Pancreas (tissue), 10 donors: ENCODE measurements around the gene DDX1. TPM values are rescaled to one million over a fixed set of nuclear protein-coding genes. Genes with fewer than 3 reads are reported as not detected.
A peak's percentile ranks its signal among the peaks of the same experiment; 100 is the strongest.

Experiments used
- ATAC-seq, 4 donors: fragments of 200-7000 bp; cut with Tn5 transposase; one replicate each; pipeline versions ENCODE4 v1.8.0 to v1.9.1; 2020; ENCODE audit warnings: mild to moderate bottlenecking in 4 of 4, moderate library complexity in 4 of 4
- DNase-seq, 6 donors: peaks; one replicate each; pipeline ENCODE4 v3.0.0-alpha.2; 2020
- FAIRE-seq: peaks from 2 replicates; lab custom pipeline; 2012; peaks lifted over from hg19 to GRCh38; lab: Jason Lieb, UNC
- H3K27ac ChIP-seq, 4 donors: fragments of 200-600 bp; sonication (generic); 1 replicate in 3 of 4; 2 replicates in 1 of 4; pipeline versions ENCODE4 v1.5.0 to v1.8.0; 2020
- H3K27me3 ChIP-seq, 4 donors: fragments of 200-600 bp; one replicate each; pipeline ENCODE4 v1.8.0; 2021
- H3K36me3 ChIP-seq, 3 donors: fragments of 200-600 bp; sonication (generic) in 1 of 3; one replicate each; pipeline versions ENCODE4 v1.5.0 to v1.8.0; 2020 to 2021
- H3K4me1 ChIP-seq, 3 donors: fragments of 200-600 bp; one replicate each; pipeline ENCODE4 v1.8.0; 2021
- H3K4me3 ChIP-seq, 4 donors: fragments of 200-600 bp; sonication (generic) in 2 of 4; one replicate each; pipeline versions ENCODE4 v1.5.0 to v1.8.0; 2020 to 2021
- H3K9me3 ChIP-seq, 4 donors: fragments of 200-600 bp; one replicate each; pipeline ENCODE4 v1.8.0; 2021
- CTCF ChIP-seq, 4 donors: fragments of 200-600 bp; sonication (generic) in 3 of 4; IDR thresholded peaks; one replicate each; pipeline versions ENCODE4 v1.5.0 to v1.8.0; 2021; ENCODE audit warnings: antibody characterized with exemption in 4 of 4
- WGBS, 2 donors: extraction: QIAGEN DNeasy Blood & Tissue Kit; methylation state at CpG; one replicate each; pipeline ENCODE4 v1.1.7; 2013; 5-methylcytosine and 5-hydroxymethylcytosine counted together
- intact Hi-C, 3 donors: fragments of 100-400 bp; cut with DNase I; formaldehyde crosslinking; loops; one replicate each; pipeline versions ENCODE4 v1.11.1 to v1.14.2; 2022
- polyA plus RNA-seq, 2 donors: library from polyadenylated mRNA; stranded (reverse); fragments of 200-250 nt; gene quantifications; one replicate each; pipeline ENCODE4 v1.2.3, GENCODE V29; 2013
- total RNA-seq, 6 donors: library from RNA; stranded (reverse); fragmentation: NEBNext Ultra II Directional in 4 of 6; extraction: Animal tissue kit (Norgen Biotek cat#: 25700) in 4 of 6; gene quantifications; one replicate each; pipeline versions ENCODE4 v1.2.1 to v1.2.4, GENCODE V29; 2021 to 2023
- donor health status: healthy with polysubstance abuse.
- donor health status: DM: no; HTN: no; CAD: no; lungs with moderate emphysema.
- donor health status: DM: no; HTN: no; CAD: no.
- donor health status: control.
- donor health status: control.
- donor health status: Bipolar disorder and iron deficiency.
- donor health status: DM: yes; HTN: yes; CAD: no.
- donor health status: DM: no; HTN: no; CAD: no.
- donor health status: DM: no; HTN: no; CAD: no.
- donor health status: DM: yes; HTN: yes; CAD: no.

The DDX1 gene
- total and polyA plus RNA-seq, 8 donors = 25.5 to 55.1 (median 43.1) TPM

- H3K36me3 ChIP-seq = peaks cover 0 to 37% (median 19%) of the 10 kb centered on the region in 3 donors
- 75 to 84% methylated on average over 6 of the region's 6 CpGs for WGBS, 2 donors
- ATAC-seq = peak in 2 of 4 donors; percentile 48 to 60
- peak overlapping the region in 1 of 4 donors; percentile 2 for H3K27ac ChIP-seq
- no peaks in the 10 kb centered on the region for H3K27me3 ChIP-seq
- TF ChIP-seq CTCF (IDR thresholded peaks at IDR 0.05) = no peak
- H3K4me1 ChIP-seq = peaks cover 0 to 6% (median 0%) of the 10 kb centered on the region in 3 donors
- H3K9me3 ChIP-seq = no peaks in the 10 kb centered on the region
- intact Hi-C loops = no loop called here
- H3K4me3 ChIP-seq = no peak overlapping the region
- FAIRE-seq = no peak
- DNase-seq = no peak
Measured at GRCh38 chr2:15614545-15615300, 23.1 kb downstream of the DDX1 start.

GRCh38 chr2:15615301-15615920, 23.7 kb downstream of the DDX1 start:
- intact Hi-C loops = no loop called here
- TF ChIP-seq CTCF (IDR thresholded peaks at IDR 0.05) = no peak
- H3K4me3 ChIP-seq = no peak overlapping the region
- H3K4me1 ChIP-seq = peaks cover 0 to 6% (median 0%) of the 10 kb centered on the region in 3 donors
- 52 to 56% methylated on average over 3 of the region's 3 CpGs for WGBS, 2 donors
- no peak for DNase-seq
- no peak for FAIRE-seq
- H3K27me3 ChIP-seq = no peaks in the 10 kb centered on the region
- ATAC-seq = peak; percentile 53 to 85 (median 60)
- peaks cover 0 to 30% (median 15%) of the 10 kb centered on the region in 3 donors for H3K36me3 ChIP-seq
- peak overlapping the region in 1 of 4 donors; percentile 2 for H3K27ac ChIP-seq
- H3K9me3 ChIP-seq = no peaks in the 10 kb centered on the region

- WGBS, 2 donors = 62% methylated on average over 4 of the region's 4 CpGs
- Histone ChIP-seq H3K36me3 (peaks cover 0 to 28% (median 14%) of the 10 kb centered on the region in 3 donors), H3K9me3 (no peaks in the 10 kb centered on the region), H3K4me1 (peaks cover 0 to 6% (median 0%) of the 10 kb centered on the region in 3 donors), H3K4me3 (no peak overlapping the region), H3K27me3 (no peaks in the 10 kb centered on the region), H3K27ac (no peak overlapping the region)
- no peak for ATAC-seq
- FAIRE-seq = no peak
- no peak for TF ChIP-seq CTCF (IDR thresholded peaks at IDR 0.05)
- no peak for DNase-seq
- intact Hi-C loops = no loop called here
Measured at GRCh38 chr2:15616429-15616828, 24.8 kb downstream of the DDX1 start.

GRCh38 chr2:15616850-15617777, 25.4 kb downstream of the DDX1 start:
- WGBS, 2 donors = 93 to 94% methylated on average over 3 of the region's 3 CpGs
- Histone ChIP-seq H3K4me3 (no peak overlapping the region), H3K27ac (no peak overlapping the region), H3K9me3 (no peaks in the 10 kb centered on the region), H3K4me1 (peaks cover 0 to 6% (median 0%) of the 10 kb centered on the region in 3 donors), H3K27me3 (no peaks in the 10 kb centered on the region), H3K36me3 (peaks cover 0 to 28% (median 14%) of the 10 kb centered on the region in 3 donors)
- DNase-seq = no peak
- ATAC-seq = no peak
- intact Hi-C loops = no loop called here
- FAIRE-seq = peak; percentile 84
- no peak for TF ChIP-seq CTCF (IDR thresholded peaks at IDR 0.05)
